GM15510 (cell line): ENCODE data around the gene FBXO33.

Experiments used
- POLR2A ChIP-seq: IDR thresholded peaks from 3 replicates; pipeline ENCODE4 v1.6.1; 2011; ENCODE audit warnings: borderline replicate concordance; ENCODE audit not compliant: insufficient read length; ENCODE audit errors: extremely low read depth

FBXO33 gene

GRCh38 chr14:39432179-39432618 lies at the start of gene FBXO33:
Gene FBXO33, minus strand, starts transcription at chr14:39432433. Its CDS starts 271 bp downstream, at chr14:39432162.
- no peak for TF ChIP-seq POLR2A

- TF ChIP-seq POLR2A, result no peak
Measured at GRCh38 chr14:39474416-39474911, 42.2 kb upstream of the FBXO33 start.

- TF ChIP-seq POLR2A, result no peak
Measured at GRCh38 chr14:39472078-39472477, 39.8 kb upstream of the FBXO33 start.

- TF ChIP-seq POLR2A, result no peak
Measured at GRCh38 chr14:39469094-39469710, 37.0 kb upstream of the FBXO33 start.

- no peak for TF ChIP-seq POLR2A
Measured at GRCh38 chr14:39467889-39468524, 35.8 kb upstream of the FBXO33 start.

GRCh38 chr14:39459795-39460478 lies 27.7 kb upstream of the FBXO33 start:
- no peak for TF ChIP-seq POLR2A

- no peak for TF ChIP-seq POLR2A
Measured at GRCh38 chr14:39456702-39457250, 24.5 kb upstream of the FBXO33 start.

GRCh38 chr14:39454906-39455539 lies 22.8 kb upstream of the FBXO33 start:
- TF ChIP-seq POLR2A, result no peak

- no peak for TF ChIP-seq POLR2A
Measured at GRCh38 chr14:39452680-39453079, 20.4 kb upstream of the FBXO33 start.

- no peak for TF ChIP-seq POLR2A
Measured at GRCh38 chr14:39451811-39452210, 19.6 kb upstream of the FBXO33 start.

GRCh38 chr14:39447175-39447661 lies 15.0 kb upstream of the FBXO33 start:
- TF ChIP-seq POLR2A, result no peak

- TF ChIP-seq POLR2A, result no peak
Measured at GRCh38 chr14:39446131-39446744, 14.0 kb upstream of the FBXO33 start.

GRCh38 chr14:39442293-39442692 lies 10.1 kb upstream of the FBXO33 start:
- no peak for TF ChIP-seq POLR2A

- TF ChIP-seq POLR2A, result no peak
Measured at GRCh38 chr14:39441805-39442204, 9.6 kb upstream of the FBXO33 start.
